ENCODE results near the gene KRTAP10-4. TPM values are rescaled to one million over a fixed set of nuclear protein-coding genes. Genes with fewer than 3 reads are reported as not detected.

The KRTAP10-4 gene
- total and polyA plus RNA-seq, 2 of the 4 experiments (the other 2 are of a cell fraction) = not detected

DNA sequence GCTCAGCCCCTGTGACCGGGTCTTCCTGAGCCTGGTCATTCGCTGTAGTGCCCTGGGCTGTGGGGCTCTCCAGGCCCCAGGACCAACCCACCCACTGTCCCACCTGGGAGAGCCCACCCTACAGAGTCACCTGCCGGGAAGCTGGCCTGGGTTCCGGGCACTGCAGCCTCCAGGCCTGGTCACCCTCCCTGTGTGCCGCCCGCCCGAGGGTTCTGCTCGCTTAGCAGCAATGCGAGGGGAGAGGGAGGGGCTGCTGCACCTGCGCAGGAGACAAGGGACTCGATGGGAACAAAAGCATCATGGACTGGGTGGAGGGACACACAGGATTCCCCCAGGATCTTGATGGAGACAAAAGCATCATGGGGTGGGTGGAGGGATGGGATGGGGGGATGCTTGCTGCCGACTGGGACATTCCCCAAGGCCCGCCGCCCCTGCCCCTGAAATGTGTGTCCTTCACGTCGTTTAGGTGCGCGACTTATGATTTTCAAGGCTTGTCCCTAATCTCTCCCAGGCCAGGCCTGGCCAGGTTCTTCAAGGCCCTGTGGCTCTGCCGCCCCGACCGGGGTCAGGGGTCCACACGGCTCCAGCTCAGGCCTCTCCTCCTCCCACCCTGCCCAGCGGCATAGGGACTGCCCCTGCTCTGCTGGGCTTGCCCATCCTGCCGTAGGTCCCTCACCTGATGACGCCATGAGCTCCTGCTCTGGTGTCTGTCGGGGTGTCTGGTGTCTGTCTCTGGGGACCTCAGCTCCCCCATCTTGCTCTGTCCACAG, 40.0 kb downstream of the KRTAP10-4 start:
- DNase-seq = no peak
- Histone ChIP-seq H3K4me3 (ENCODE audit: insufficient read depth, low read depth, low read length) (no peak overlapping the region), H4K20me1 (ENCODE audit: insufficient read depth, low read length) (no peaks in the 10 kb centered on the region), H3K18ac (ENCODE audit: low read depth, low read length) (no peak overlapping the region), H4K5ac (ENCODE audit: low read depth, low read length) (no peak overlapping the region), H3K9me3 (ENCODE audit: control insufficient read depth, insufficient read depth, low read length) (peaks cover 13% of the 10 kb centered on the region), H4K8ac (ENCODE audit: low read depth in 2 of 2, low read length in 2 of 2) (no peak overlapping the region), H2BK120ac (ENCODE audit: low read depth, low read length) (no peak overlapping the region), H2BK5ac (ENCODE audit: low read depth, low read length, poor library complexity, severe bottlenecking) (no peak overlapping the region), H3K4me1 (ENCODE audit: control insufficient read depth, insufficient read depth, low read length) (no peaks in the 10 kb centered on the region), H3K9ac (ENCODE audit: low read depth, low read length) (no peak overlapping the region), H3K27me3 (ENCODE audit: control insufficient read depth, insufficient read depth, low read length) (peaks cover 3% of the 10 kb centered on the region; the same call in 1 of the 2 replicates), H2BK20ac (ENCODE audit: low read depth, low read length) (no peak overlapping the region), H3K9me1 (ENCODE audit: insufficient read depth, low read length) (no peaks in the 10 kb centered on the region), H3K23ac (ENCODE audit: low read depth, low read length) (no peak overlapping the region), H3K4ac (ENCODE audit: low read depth, low read length) (no peak overlapping the region), H3K4me2 (ENCODE audit: low read depth, low read length) (no peak overlapping the region), H3K14ac (replicated peaks; ENCODE audit: low read depth, low read length) (no peak overlapping the region), H4K91ac (ENCODE audit: insufficient read depth, low read depth, low read length) (no peak overlapping the region), H3K56ac (ENCODE audit: extremely low read depth, insufficient read depth, low read length) (no peak overlapping the region), H2AK9ac (replicated peaks; ENCODE audit: low read depth, low read length, poor library complexity) (no peak overlapping the region), H3K27ac (ENCODE audit: insufficient read depth, low read length) (no peak overlapping the region), H2BK15ac (ENCODE audit: low read depth, low read length) (no peak overlapping the region), H3K36me3 (ENCODE audit: control insufficient read depth, insufficient read depth, low read length) (no peaks in the 10 kb centered on the region), H3K79me1 (ENCODE audit: low read depth in 1 of 2, low read length in 2 of 2) (no peaks in the 10 kb centered on the region), H2AK5ac (ENCODE audit: low read depth, low read length) (no peak overlapping the region), H2AFZ (replicated peaks; ENCODE audit: low read length, poor library complexity) (no peak overlapping the region)
- TF ChIP-seq CHD1 (IDR thresholded peaks at IDR 0.05; ENCODE audit: low read depth, low read length) = no peak
- no peak for TF ChIP-seq CEBPB (IDR thresholded peaks at IDR 0.05; ENCODE audit: low read depth, low read length)
- TF ChIP-seq MAZ (IDR thresholded peaks at IDR 0.05; ENCODE audit: borderline replicate concordance, low read depth, low read length) = no peak
- TF ChIP-seq BHLHE40 (IDR thresholded peaks at IDR 0.05; ENCODE audit: low read depth, low read length) = no peak
- TF ChIP-seq, protein P1, sequence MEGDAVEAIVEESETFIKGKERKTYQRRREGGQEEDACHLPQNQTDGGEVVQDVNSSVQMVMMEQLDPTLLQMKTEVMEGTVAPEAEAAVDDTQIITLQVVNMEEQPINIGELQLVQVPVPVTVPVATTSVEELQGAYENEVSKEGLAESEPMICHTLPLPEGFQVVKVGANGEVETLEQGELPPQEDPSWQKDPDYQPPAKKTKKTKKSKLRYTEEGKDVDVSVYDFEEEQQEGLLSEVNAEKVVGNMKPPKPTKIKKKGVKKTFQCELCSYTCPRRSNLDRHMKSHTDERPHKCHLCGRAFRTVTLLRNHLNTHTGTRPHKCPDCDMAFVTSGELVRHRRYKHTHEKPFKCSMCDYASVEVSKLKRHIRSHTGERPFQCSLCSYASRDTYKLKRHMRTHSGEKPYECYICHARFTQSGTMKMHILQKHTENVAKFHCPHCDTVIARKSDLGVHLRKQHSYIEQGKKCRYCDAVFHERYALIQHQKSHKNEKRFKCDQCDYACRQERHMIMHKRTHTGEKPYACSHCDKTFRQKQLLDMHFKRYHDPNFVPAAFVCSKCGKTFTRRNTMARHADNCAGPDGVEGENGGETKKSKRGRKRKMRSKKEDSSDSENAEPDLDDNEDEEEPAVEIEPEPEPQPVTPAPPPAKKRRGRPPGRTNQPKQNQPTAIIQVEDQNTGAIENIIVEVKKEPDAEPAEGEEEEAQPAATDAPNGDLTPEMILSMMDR (conservative IDR thresholded peaks at IDR 0.05; ENCODE audit: low read depth, low read length) = no peak
- no peak for TF ChIP-seq SMC3 (IDR thresholded peaks at IDR 0.05; ENCODE audit: low read depth, low read length)
- TF ChIP-seq RAD21 (IDR thresholded peaks at IDR 0.05; ENCODE audit: low read length) = no peak
- TF ChIP-seq RCOR1 (IDR thresholded peaks at IDR 0.05; ENCODE audit: insufficient replicate concordance, low read length) = no peak
- TF ChIP-seq, protein P2, sequence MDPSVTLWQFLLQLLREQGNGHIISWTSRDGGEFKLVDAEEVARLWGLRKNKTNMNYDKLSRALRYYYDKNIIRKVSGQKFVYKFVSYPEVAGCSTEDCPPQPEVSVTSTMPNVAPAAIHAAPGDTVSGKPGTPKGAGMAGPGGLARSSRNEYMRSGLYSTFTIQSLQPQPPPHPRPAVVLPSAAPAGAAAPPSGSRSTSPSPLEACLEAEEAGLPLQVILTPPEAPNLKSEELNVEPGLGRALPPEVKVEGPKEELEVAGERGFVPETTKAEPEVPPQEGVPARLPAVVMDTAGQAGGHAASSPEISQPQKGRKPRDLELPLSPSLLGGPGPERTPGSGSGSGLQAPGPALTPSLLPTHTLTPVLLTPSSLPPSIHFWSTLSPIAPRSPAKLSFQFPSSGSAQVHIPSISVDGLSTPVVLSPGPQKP (IDR thresholded peaks at IDR 0.05; ENCODE audit: borderline replicate concordance, low read depth, low read length) = no peak
- no peak for TF ChIP-seq POLR2A (IDR thresholded peaks at IDR 0.05; ENCODE audit: low read depth, low read length)
- no peak for TF ChIP-seq MXI1 (IDR thresholded peaks at IDR 0.05; ENCODE audit: borderline replicate concordance, low read depth, low read length)
- TF ChIP-seq, protein P3, sequence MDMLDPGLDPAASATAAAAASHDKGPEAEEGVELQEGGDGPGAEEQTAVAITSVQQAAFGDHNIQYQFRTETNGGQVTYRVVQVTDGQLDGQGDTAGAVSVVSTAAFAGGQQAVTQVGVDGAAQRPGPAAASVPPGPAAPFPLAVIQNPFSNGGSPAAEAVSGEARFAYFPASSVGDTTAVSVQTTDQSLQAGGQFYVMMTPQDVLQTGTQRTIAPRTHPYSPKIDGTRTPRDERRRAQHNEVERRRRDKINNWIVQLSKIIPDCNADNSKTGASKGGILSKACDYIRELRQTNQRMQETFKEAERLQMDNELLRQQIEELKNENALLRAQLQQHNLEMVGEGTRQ (IDR thresholded peaks at IDR 0.05; ENCODE audit: low read depth, low read length) = no peak
- no peak for TF ChIP-seq FOS (IDR thresholded peaks at IDR 0.05; ENCODE audit: low read depth, low read length)
- no peak for TF ChIP-seq RFX5 (IDR thresholded peaks at IDR 0.05; ENCODE audit: low read depth, low read length)
- no peak for TF ChIP-seq MAFK (IDR thresholded peaks at IDR 0.05; ENCODE audit: low read depth, low read length)
- 75% methylated on average over 11 of the region's 26 CpGs; no CpG with 5 or more reads in 1 of the 2 experiments for WGBS, 2 experiments (ENCODE audit: extremely low coverage in 2 of 2, insufficient read length in 1 of 2)
- POLR2A ChIA-PET (ENCODE audit: unreplicated experiment) = no interaction called here
- no peak for ATAC-seq (ENCODE audit: low read depth)
- intact Hi-C loops (cut with micrococcal nuclease) = no loop called here
- CTCF ChIA-PET = no interaction called here
- dilution Hi-C loops (cut with HindIII; ENCODE audit: low sequenced_read_pairs, unreplicated experiment) = no loop called here
- in situ Hi-C loops (cut with MboI; ENCODE audit: low sequenced_read_pairs) = no loop called here
- no TSS peak for BruUV-seq (replicated peaks)

All from IMR-90 (cell line).